Femur (tissue), 1 donor: ENCODE measurements around the gene ATP5F1D.

Source experiments
- DNase-seq: peaks from one replicate; pipeline ENCODE4 v3.0.0-alpha.2; 2017

The ATP5F1D gene

GRCh38 chr19:1283917-1284292 is 42.4 kb downstream of the ATP5F1D start:
- DNase-seq = no peak

GRCh38 chr19:1284293-1284978 is 42.9 kb downstream of the ATP5F1D start:
- DNase-seq = no peak

GRCh38 chr19:1284979-1285736 is 43.6 kb downstream of the ATP5F1D start:
- DNase-seq = no peak

GRCh38 chr19:1285737-1286360 is 44.3 kb downstream of the ATP5F1D start, which contains the start of gene EFNA2:
Gene EFNA2, plus strand, starts transcription at chr19:1285873. Its CDS starts 296 bp downstream, at chr19:1286169.
- no peak for DNase-seq

- DNase-seq = no peak
Measured at GRCh38 chr19:1286487-1287353, 45.2 kb downstream of the ATP5F1D start.

- no peak for DNase-seq
Measured at GRCh38 chr19:1287354-1288225, 46.0 kb downstream of the ATP5F1D start.

GRCh38 chr19:1288226-1288612 is 46.7 kb downstream of the ATP5F1D start:
- no peak for DNase-seq

GRCh38 chr19:1288833-1289685 is 47.5 kb downstream of the ATP5F1D start:
- no peak for DNase-seq

GRCh38 chr19:1289686-1290025 is 48.1 kb downstream of the ATP5F1D start:
- DNase-seq = no peak

- no peak for DNase-seq
Measured at GRCh38 chr19:1290196-1290702, 48.7 kb downstream of the ATP5F1D start.

- no peak for DNase-seq
Measured at GRCh38 chr19:1290703-1291651, 49.4 kb downstream of the ATP5F1D start.

- DNase-seq = no peak
Measured at GRCh38 chr19:1291761-1292418, 50.3 kb downstream of the ATP5F1D start.

- DNase-seq = no peak
Measured at GRCh38 chr19:1292419-1293151, 51.0 kb downstream of the ATP5F1D start.

- no peak for DNase-seq
Measured at GRCh38 chr19:1293782-1294604, 52.4 kb downstream of the ATP5F1D start.
